Measurements from ENCODE around the gene ACOX1.

The ACOX1 gene

DNA sequence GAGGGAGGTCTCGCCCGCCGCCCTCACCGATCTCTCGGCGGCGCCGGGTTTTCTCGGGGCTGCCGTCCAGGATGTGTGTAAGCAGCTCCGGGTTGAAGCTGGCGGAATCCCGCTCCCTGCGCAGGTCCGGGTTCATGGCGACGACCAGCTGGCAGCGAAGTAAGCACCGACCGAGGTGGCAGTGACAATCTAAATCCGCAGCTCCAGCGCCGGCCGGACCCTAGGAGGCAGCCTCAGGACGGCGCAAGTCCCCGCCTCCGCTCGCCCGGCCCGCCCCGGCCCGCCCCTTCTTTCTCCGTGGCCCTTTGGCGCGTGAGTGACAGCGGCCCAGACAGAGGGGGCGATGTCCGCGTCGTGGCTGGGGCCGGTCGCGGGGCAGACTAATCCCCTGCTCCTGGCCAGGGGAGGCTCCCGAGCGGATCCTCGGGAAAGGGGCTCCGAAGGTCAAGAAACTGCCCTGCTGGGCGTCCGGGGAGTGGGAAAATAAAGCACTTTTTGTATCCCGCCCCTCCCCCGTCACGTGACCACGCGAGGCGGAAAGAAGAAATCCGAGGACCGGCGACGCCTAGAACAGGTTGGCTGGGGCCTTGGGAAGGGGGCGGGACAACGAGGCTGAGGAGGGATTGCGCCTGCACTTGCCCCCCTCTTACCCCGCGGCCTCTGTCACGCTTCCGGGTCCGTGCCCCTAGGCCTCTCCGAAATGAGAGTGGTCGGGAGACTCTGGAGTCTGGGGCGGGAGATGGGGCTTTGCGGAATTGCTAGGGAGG is at the start of gene ACOX1, which contains the start of gene TEN1:
TSS of gene ACOX1 (minus strand) at position 229 of the 767 bp plus-strand sequence. CDS start at position 136, 93 bp downstream.
TSS of gene TEN1 (plus strand) at position 303 of the 767 bp plus-strand sequence. CDS start 6,953 bp downstream, outside the sequence.
- DNase-seq (ENCODE audit: low read depth) = peak; percentile 97

GRCh38 chr17:76027159-76027839 is 48.3 kb upstream of the ACOX1 start, which contains the start of gene EVPL:
EVPL (minus strand) TSS chr17:76027306; CDS start chr17:76027198, 108 bp downstream.
- no peak for DNase-seq (ENCODE audit: low read depth)

- no peak for DNase-seq (ENCODE audit: low read depth)
Measured at GRCh38 chr17:76026714-76027158, 47.8 kb upstream of the ACOX1 start.

GRCh38 chr17:76025294-76025693 is 46.3 kb upstream of the ACOX1 start:
- DNase-seq (ENCODE audit: low read depth) = no peak

- DNase-seq (ENCODE audit: low read depth) = no peak
Measured at GRCh38 chr17:76024353-76024752, 45.4 kb upstream of the ACOX1 start.

GRCh38 chr17:76023900-76024237 is 44.9 kb upstream of the ACOX1 start:
- DNase-seq (ENCODE audit: low read depth) = no peak

GRCh38 chr17:76022973-76023899 is 44.3 kb upstream of the ACOX1 start:
- DNase-seq (ENCODE audit: low read depth) = no peak

DNA sequence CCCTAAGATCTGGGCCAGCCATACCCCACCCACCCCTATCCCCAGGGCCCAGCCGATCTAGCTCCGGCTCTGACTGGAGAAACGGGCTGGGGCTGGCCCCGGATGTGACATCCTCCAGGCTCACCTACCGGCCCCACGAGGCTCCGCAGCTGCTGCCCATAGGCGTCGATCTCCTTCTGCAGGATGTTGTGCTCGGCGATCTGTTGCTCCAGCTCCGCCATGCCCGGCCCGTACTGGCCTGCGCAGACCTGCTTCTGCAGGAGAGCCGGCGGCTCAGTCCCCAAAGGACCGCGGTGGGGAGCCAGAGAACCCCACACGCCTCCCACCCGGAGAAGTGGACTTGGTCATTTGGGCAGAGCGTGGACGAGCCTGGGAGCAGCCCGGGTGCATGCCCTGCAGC is 43.3 kb upstream of the ACOX1 start:
- no peak for DNase-seq (ENCODE audit: low read depth)

DNA sequence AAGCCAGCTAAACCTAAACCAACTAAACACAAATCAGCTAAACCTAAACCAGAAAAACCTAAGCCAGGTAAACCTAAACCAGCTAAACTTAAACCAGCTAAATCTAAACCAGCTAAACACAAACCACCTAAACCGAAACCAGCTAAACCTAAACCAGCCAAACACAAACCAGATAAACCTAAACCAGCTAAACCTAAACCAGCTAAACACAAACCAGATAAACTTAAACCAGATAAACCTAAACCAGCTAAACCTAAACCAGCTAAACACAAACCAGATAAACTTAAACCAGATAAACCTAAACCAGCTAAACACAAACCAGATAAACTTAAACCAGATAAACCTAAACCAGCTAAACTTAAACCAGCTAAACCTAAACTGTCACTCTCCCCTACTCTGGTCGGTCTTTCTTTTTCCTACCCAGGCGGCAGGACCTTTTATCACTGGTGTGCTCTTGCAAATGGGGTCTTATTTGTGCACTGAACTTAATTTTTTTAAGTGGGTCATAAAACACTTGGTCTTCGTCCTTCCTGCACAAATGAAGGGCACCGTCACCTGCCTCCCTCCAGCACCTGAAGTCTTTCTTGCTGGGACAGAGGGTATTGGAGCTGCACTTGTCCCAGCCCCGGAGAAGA is 41.0 kb upstream of the ACOX1 start:
- no peak for DNase-seq (ENCODE audit: low read depth)

- DNase-seq (ENCODE audit: low read depth) = no peak
Measured at GRCh38 chr17:76018801-76019200, 39.8 kb upstream of the ACOX1 start.

DNA sequence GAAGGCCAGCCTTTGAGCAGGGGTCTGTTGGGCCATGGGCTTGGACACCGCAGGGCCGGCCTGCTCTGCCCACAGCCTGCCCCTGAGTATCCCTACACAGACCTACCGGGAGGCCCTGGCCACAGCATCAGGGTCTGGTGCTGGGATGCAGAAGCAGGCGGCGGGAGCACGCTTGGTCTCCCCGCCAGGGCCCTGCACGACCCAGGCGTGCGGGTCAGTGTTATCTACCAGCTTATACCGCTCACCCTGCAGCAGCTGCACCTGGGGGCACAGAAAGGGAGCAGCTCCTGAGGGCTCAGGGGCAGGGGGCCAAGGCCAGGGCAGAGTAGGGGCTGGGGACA is 39.3 kb upstream of the ACOX1 start:
- DNase-seq (ENCODE audit: low read depth) = no peak

DNA sequence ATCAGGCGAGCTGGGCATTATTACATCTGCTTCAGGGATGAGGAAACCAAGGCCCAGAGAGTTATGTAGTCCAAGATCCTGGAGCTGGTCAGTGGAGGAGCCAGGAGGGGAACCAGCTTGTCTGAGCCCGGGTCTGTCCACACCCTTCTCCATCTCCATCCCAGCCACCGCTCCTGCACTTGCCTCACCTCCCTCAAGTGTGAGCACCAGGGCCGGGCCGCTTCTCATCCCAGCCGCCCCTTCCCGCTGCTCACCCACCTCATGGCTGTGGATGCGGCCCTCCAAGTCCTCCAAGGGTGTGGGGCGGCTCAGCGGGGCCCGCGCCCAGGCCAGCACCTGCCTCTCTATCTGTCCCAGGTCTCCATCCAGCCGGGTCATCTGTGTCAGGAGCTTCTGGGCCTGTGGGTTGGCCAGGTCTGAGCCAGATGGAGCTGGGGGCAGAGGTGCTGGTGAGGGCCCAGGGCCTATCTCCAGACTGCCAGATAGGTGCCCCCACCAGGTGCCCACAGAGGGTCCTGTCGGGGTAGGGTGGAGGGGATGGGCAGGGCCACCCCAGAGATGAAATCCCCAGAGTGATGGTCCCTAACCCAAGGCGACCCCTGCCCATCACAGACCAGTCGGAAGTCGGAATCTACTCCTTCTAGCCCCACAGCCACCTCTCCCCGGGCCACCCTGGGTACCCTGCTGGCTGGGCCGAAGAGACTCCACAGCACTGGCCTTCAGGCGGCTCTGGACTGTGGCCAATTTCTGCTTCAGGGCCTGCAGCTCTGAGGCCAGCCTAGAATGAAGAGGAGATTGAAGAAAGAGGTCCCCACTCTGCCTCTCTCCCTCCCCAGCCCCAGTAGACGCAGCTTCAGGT is 38.7 kb upstream of the ACOX1 start:
- DNase-seq (ENCODE audit: low read depth) = no peak

- DNase-seq (ENCODE audit: low read depth) = no peak
Measured at GRCh38 chr17:76014925-76015261, 35.9 kb upstream of the ACOX1 start.

DNA sequence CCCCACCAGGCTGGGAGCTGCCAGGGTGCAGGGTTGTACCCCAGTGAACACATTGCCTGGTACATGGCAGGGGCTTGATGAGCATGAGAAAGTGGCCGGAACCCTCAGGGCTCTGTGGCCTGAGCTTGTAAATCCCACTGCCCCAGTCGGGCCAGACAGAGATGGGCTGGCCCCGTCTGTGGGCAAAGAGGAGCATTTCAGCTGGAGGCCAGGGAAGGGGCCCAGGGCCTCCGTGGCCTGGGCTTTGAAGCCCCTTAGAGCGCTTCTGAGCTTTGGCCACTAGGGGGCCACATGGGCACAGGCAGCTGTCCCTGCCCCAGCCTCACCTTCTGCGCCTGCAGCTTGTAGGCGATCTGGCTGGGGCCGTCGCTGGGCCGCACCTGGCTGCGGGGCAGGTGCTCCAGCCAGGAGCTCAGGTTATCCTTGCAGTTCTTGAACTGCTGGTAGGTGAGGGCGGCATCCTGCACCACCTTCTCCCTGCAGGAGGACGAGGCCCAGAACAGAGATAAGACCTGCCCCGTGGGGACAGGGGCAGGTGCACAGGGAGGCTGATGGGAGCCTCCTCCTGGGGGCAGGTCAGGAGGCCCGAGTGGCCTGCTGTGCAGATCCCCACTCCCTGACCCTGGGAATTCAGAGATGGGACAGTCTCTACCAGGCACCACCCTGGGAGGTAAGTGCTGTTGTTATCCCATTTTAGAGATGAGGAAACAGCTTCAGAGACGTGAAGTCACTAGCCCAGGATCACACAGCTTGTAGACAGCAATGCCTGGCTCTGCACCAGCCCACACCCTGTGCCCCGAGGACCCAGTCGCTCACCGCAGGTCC is 35.3 kb upstream of the ACOX1 start:
- DNase-seq (ENCODE audit: low read depth) = peak; percentile 41

- DNase-seq (ENCODE audit: low read depth) = no peak
Measured at GRCh38 chr17:76013377-76013932, 34.5 kb upstream of the ACOX1 start.

DNA sequence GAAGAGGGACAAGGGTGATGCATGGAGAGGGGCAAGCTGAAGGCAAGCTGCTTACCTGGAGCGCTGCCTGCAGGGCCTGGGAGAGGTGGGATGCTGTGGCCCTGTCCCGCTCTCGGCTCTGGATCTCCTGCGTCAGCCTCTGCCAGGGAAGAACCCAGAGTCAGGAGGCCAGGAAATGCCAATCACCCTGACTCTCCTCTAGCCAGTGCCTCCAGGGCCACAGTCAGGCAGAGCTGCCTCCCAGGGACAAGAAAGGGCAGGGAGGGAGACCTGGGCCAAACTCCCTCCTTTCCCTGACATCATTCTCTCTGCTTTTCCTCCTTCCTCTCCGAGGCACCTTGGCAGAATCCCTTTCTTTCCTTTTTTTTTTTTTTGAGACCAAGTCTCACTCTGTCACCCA is 33.0 kb upstream of the ACOX1 start:
- no peak for DNase-seq (ENCODE audit: low read depth)

- DNase-seq (ENCODE audit: low read depth) = no peak
Measured at GRCh38 chr17:76009969-76010661, 31.1 kb upstream of the ACOX1 start.

GRCh38 chr17:76009447-76009846 is 30.5 kb upstream of the ACOX1 start:
- DNase-seq (ENCODE audit: low read depth) = no peak

Measured in fibroblast of gingiva (primary cell).